Keratinocyte (primary cell): ENCODE data around the gene STAC. TPM values are rescaled to one million over a fixed set of nuclear protein-coding genes. Genes with fewer than 3 reads are reported as not detected.

ENCODE experiments used
- DNase-seq: peaks from one replicate; pipeline ENCODE4 v3.0.0-alpha.2; 2011; ENCODE audit warnings: low read depth, missing footprints, low spot score
- FAIRE-seq: peaks from 2 replicates; lab custom pipeline; 2011; peaks lifted over from hg19 to GRCh38; lab: Jason Lieb, UNC
- H2AFZ ChIP-seq: 2 replicates; pipeline ENCODE4 v1.6.0; 2012; ENCODE audit warnings: low read length, control low read depth, inconsistent platforms; ENCODE audit not compliant: control insufficient read depth
- H3K27ac ChIP-seq: 2 replicates; pipeline ENCODE4 v1.5.1; 2011; ENCODE audit warnings: low read length; ENCODE audit not compliant: control insufficient read depth, insufficient read depth
- H3K27me3 ChIP-seq: 3 replicates; pipeline ENCODE4 v1.6.0; 2011; ENCODE audit warnings: low read length; ENCODE audit not compliant: control insufficient read depth, insufficient read depth; ENCODE audit errors: extremely low read depth
- H3K36me3 ChIP-seq, 2 experiments: 2 replicates in 1 of 2; 3 replicates in 1 of 2; pipeline ENCODE4 v1.5.1; 2011; ENCODE audit warnings: low read length in 2 of 2, mild to moderate bottlenecking in 1 of 2; ENCODE audit not compliant: control insufficient read depth in 2 of 2, insufficient read depth in 2 of 2; ENCODE audit errors: extremely low read depth in 1 of 2
- H3K4me1 ChIP-seq: 3 replicates; pipeline ENCODE4 v1.5.1; 2011; ENCODE audit warnings: low read length; ENCODE audit not compliant: control insufficient read depth, insufficient read depth; ENCODE audit errors: extremely low read depth
- H3K4me2 ChIP-seq: 3 replicates; pipeline ENCODE4 v1.6.0; 2011; ENCODE audit warnings: low read depth, low read length; ENCODE audit not compliant: control insufficient read depth, insufficient read depth; ENCODE audit errors: extremely low read depth
- H3K4me3 ChIP-seq, 3 experiments: fragments of 200-600 bp in 1 of 3; sonication (generic) in 1 of 3; 2 replicates in 2 of 3; 3 replicates in 1 of 3; pipeline ENCODE4 v1.5.1; 2011 to 2016; ENCODE audit warnings: low read length in 3 of 3, mild to moderate bottlenecking in 3 of 3, control low read depth in 2 of 3, inconsistent platforms in 1 of 3, low read depth in 1 of 3, mixed read lengths in 1 of 3, mixed run types in 1 of 3, moderate library complexity in 1 of 3; ENCODE audit not compliant: control insufficient read depth in 2 of 3, insufficient read depth in 2 of 3; ENCODE audit errors: extremely low read depth in 1 of 3
- H3K79me2 ChIP-seq: 2 replicates; pipeline ENCODE4 v1.6.0; 2012; ENCODE audit warnings: low read length; ENCODE audit not compliant: control insufficient read depth, insufficient read depth
- H3K9ac ChIP-seq: 3 replicates; pipeline ENCODE4 v1.6.0; 2011; ENCODE audit warnings: low read length; ENCODE audit not compliant: control insufficient read depth, insufficient read depth; ENCODE audit errors: extremely low read depth
- H3K9me1 ChIP-seq: 3 replicates; pipeline ENCODE4 v1.6.0; 2011; ENCODE audit warnings: low read length; ENCODE audit not compliant: control insufficient read depth, insufficient read depth; ENCODE audit errors: extremely low read depth
- H3K9me3 ChIP-seq: 2 replicates; pipeline ENCODE4 v1.5.1; 2012; ENCODE audit warnings: low read depth, low read length; ENCODE audit not compliant: control insufficient read depth
- H4K20me1 ChIP-seq: 3 replicates; pipeline ENCODE4 v1.6.0; 2011; ENCODE audit warnings: low read length; ENCODE audit not compliant: control insufficient read depth, insufficient read depth; ENCODE audit errors: extremely low read depth
- EZH2 ChIP-seq: IDR thresholded peaks from one replicate; pipeline ENCODE4 v1.6.1; 2012; ENCODE audit warnings: inconsistent platforms, mild to moderate bottlenecking, low read length, moderate library complexity
- dilution Hi-C: fragments of 300-500 bp; cut with MboI; formaldehyde crosslinking; loops from one replicate; pipeline ENCODE4 v1.7.0; 2020; ENCODE audit warnings: low sequenced_read_pairs; ENCODE audit not compliant: extremely low pct_ligation_motif_present
- polyA plus RNA-seq, 5 experiments: library from polyadenylated mRNA; depleted of rRNA in 3 of 5; stranded (reverse) in 3 of 5; stranded (forward) in 1 of 5; unstranded in 1 of 5; fragments of >200 nt; gene quantifications; 1 replicate in 1 of 5; 2 replicates in 3 of 5; 3 replicates in 1 of 5; pipeline versions ENCODE4 v1.2.1 to v1.2.3, GENCODE V29; 2011 to 2012; ENCODE audit warnings: missing spikeins in 2 of 5, low read depth in 1 of 5, low replicate concordance in 1 of 5
- TF ChIP-seq, protein P1 (sequence below), 3 experiments: IDR thresholded peaks in 1 of 3; conservative IDR thresholded peaks in 1 of 3; optimal IDR thresholded peaks in 1 of 3; 2 replicates in 2 of 3; 3 replicates in 1 of 3; pipeline versions ENCODE3 to v1.5.1; 2011; ENCODE audit warnings: low read length in 3 of 3, mild to moderate bottlenecking in 3 of 3, moderate library complexity in 2 of 3, control low read depth in 1 of 3, inconsistent platforms in 1 of 3; ENCODE audit not compliant: insufficient read depth in 2 of 3; ENCODE audit errors: extremely low read depth in 1 of 3

The STAC gene
- polyA plus RNA-seq, 1 donor (not counting 4 experiments of a cell fraction or from before 2014, with no cell fraction given) = 7.9 TPM

DNA sequence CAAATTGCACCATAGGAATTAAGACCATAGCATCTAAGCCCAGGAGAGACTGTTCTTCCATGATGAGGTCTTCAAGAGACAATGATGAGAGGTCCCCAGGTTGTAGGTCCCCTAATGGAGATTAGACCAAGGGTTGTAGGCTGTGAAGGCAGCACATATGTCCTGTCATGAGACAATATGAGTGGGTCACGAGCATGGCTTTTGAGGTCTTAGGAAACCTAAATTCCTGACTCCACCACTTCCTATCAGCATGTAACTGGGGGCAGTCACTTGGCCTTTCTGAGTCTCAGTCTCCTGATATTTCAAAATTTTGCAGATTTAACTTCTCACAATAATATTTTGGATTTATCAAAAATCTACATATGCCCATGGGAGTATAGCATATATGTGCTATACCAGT lies 31.3 kb downstream of the STAC start:
- Histone ChIP-seq H3K4me2 (no peak overlapping the region), H3K27ac (no peak overlapping the region), H2AFZ (no peak overlapping the region), H3K4me1 (peaks cover under 1% of the 10 kb centered on the region), H3K9ac (no peak overlapping the region), H3K9me1 (no peaks in the 10 kb centered on the region), H3K27me3 (no peaks in the 10 kb centered on the region), H3K36me3 (no peaks in the 10 kb centered on the region), H3K79me2 (no peaks in the 10 kb centered on the region), H3K9me3 (no peaks in the 10 kb centered on the region), H3K4me3 (no peak overlapping the region), H4K20me1 (no peaks in the 10 kb centered on the region)
- dilution Hi-C loops = no loop called here
- TF ChIP-seq EZH2 = no peak
- TF ChIP-seq, protein P1, sequence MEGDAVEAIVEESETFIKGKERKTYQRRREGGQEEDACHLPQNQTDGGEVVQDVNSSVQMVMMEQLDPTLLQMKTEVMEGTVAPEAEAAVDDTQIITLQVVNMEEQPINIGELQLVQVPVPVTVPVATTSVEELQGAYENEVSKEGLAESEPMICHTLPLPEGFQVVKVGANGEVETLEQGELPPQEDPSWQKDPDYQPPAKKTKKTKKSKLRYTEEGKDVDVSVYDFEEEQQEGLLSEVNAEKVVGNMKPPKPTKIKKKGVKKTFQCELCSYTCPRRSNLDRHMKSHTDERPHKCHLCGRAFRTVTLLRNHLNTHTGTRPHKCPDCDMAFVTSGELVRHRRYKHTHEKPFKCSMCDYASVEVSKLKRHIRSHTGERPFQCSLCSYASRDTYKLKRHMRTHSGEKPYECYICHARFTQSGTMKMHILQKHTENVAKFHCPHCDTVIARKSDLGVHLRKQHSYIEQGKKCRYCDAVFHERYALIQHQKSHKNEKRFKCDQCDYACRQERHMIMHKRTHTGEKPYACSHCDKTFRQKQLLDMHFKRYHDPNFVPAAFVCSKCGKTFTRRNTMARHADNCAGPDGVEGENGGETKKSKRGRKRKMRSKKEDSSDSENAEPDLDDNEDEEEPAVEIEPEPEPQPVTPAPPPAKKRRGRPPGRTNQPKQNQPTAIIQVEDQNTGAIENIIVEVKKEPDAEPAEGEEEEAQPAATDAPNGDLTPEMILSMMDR (optimal IDR thresholded peaks at IDR 0.05 in 1 of 3, IDR thresholded peaks at IDR 0.05 in 1 of 3, conservative IDR thresholded peaks at IDR 0.05 in 1 of 3; ENCODE audit: extremely low read depth in 1 of 3, insufficient read depth in 2 of 3, low read length in 3 of 3) = no peak
- no peak for DNase-seq
- no peak for FAIRE-seq

DNA sequence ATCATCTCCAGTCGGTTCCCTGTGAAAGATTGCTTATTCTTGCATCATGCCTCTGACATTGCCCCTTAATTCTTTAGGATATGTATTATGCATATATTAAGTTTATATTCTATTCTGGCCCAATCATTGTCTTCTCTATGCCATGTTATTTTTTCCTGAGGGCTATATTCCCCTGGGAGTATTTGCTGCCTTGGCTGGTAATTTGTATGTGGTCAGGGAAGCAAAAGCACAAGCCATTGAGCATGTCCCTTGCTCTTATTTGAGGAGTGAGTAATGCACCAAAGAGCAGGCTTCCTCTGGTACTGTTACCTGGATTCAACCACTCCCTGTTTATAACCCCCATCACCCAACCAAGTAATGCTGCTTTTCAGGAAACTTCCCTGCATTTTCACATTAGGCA lies 36.3 kb downstream of the STAC start:
- DNase-seq (no peak), FAIRE-seq (no peak)
- no peak for TF ChIP-seq EZH2
- TF ChIP-seq, protein P1 (optimal IDR thresholded peaks at IDR 0.05 in 1 of 3, IDR thresholded peaks at IDR 0.05 in 1 of 3, conservative IDR thresholded peaks at IDR 0.05 in 1 of 3; ENCODE audit: extremely low read depth in 1 of 3, insufficient read depth in 2 of 3, low read length in 3 of 3) = no peak
- Histone ChIP-seq H3K9me1 (no peaks in the 10 kb centered on the region), H2AFZ (no peak overlapping the region), H3K9me3 (no peaks in the 10 kb centered on the region), H3K27ac (no peak overlapping the region), H3K36me3 (no peaks in the 10 kb centered on the region), H3K4me3 (no peak overlapping the region), H3K79me2 (no peaks in the 10 kb centered on the region), H3K9ac (no peak overlapping the region), H4K20me1 (no peaks in the 10 kb centered on the region), H3K4me1 (peaks cover 7% of the 10 kb centered on the region), H3K4me2 (no peak overlapping the region), H3K27me3 (no peaks in the 10 kb centered on the region)
- dilution Hi-C loops = no loop called here
